ENCODE measurements around the gene UBAC1. TPM values are rescaled to one million over a fixed set of nuclear protein-coding genes. Genes with fewer than 3 reads are reported as not detected.

The UBAC1 gene
- total RNA-seq, 6 experiments from 2014 or later: 15.2 to 27.0 (median 16.5) TPM

GRCh38 chr9:135993409-135993742 is 32.2 kb upstream of the UBAC1 start:
- intact Hi-C loops (cut with DNase I): no loop called here
- no peak for ATAC-seq
- H3K4me1 ChIP-seq: peaks cover 0 to 43% (median 17%) of the 10 kb centered on the region in 4 donors

GRCh38 chr9:135992486-135993408 is 31.6 kb upstream of the UBAC1 start:
- H3K4me3 ChIP-seq: peak overlapping the region; percentile 17 to 35 (median 21)
- WGBS (ENCODE audit: insufficient coverage, low coverage, low lambda C conversion rate, missing lambda C conversion rate): 0% methylated on average over 5 of the region's 32 CpGs
- H3K36me3 ChIP-seq: no peaks in the 10 kb centered on the region
- ATAC-seq (peak; percentile 64 to 70 (median 66)), DNase-seq (peak; percentile 85 to 89 (median 87))
- peaks cover 0 to 43% (median 17%) of the 10 kb centered on the region in 4 donors for H3K4me1 ChIP-seq
- H3K27me3 ChIP-seq: no peaks in the 10 kb centered on the region
- H3K27ac ChIP-seq: peak overlapping the region; percentile 72 to 97 (median 91)
- TF ChIP-seq CTCF (IDR thresholded peaks at IDR 0.05) (no peak), POLR2A (IDR thresholded peaks at IDR 0.05) (peak; percentile 61)
- H3K9me3 ChIP-seq: no peaks in the 10 kb centered on the region
- intact Hi-C loops (cut with DNase I): no loop called here

More at GRCh38 chr9:135993409-135993742, 32.2 kb upstream of the UBAC1 start:
- no peak for TF ChIP-seq CTCF (IDR thresholded peaks at IDR 0.05)
- TF ChIP-seq POLR2A (IDR thresholded peaks at IDR 0.05): no peak
- H3K9me3 ChIP-seq: no peaks in the 10 kb centered on the region
- DNase-seq: no peak
- H3K27me3 ChIP-seq: no peaks in the 10 kb centered on the region
- peak overlapping the region in 2 of 3 donors; percentile 21 to 35 for H3K4me3 ChIP-seq
- 58% methylated on average over 8 of the region's 13 CpGs for WGBS (ENCODE audit: insufficient coverage, low coverage, low lambda C conversion rate, missing lambda C conversion rate)
- peak overlapping the region; percentile 72 to 97 (median 91) for H3K27ac ChIP-seq
- H3K36me3 ChIP-seq: no peaks in the 10 kb centered on the region

GRCh38 chr9:135991771-135992170 is 30.6 kb upstream of the UBAC1 start:
- Histone ChIP-seq H3K27ac (peak overlapping the region; percentile 72 to 97 (median 91)), H3K9me3 (no peaks in the 10 kb centered on the region), H3K27me3 (no peaks in the 10 kb centered on the region), H3K4me3 (no peak overlapping the region), H3K36me3 (no peaks in the 10 kb centered on the region), H3K4me1 (peaks cover 0 to 43% (median 17%) of the 10 kb centered on the region in 4 donors)
- no peak for DNase-seq
- intact Hi-C loops (cut with DNase I): no loop called here
- WGBS (ENCODE audit: insufficient coverage, low coverage, low lambda C conversion rate, missing lambda C conversion rate): 83% methylated on average over 14 of the region's 18 CpGs
- no peak for ATAC-seq
- TF ChIP-seq CTCF (IDR thresholded peaks at IDR 0.05) (no peak), POLR2A (IDR thresholded peaks at IDR 0.05) (no peak)

GRCh38 chr9:135990468-135991429 is 29.6 kb upstream of the UBAC1 start:
- WGBS (ENCODE audit: insufficient coverage, low coverage, low lambda C conversion rate, missing lambda C conversion rate): 28% methylated on average over 8 of the region's 21 CpGs
- Histone ChIP-seq H3K36me3 (no peaks in the 10 kb centered on the region), H3K9me3 (no peaks in the 10 kb centered on the region), H3K4me3 (no peak overlapping the region), H3K4me1 (peaks cover 0 to 41% (median 17%) of the 10 kb centered on the region in 4 donors), H3K27ac (peak overlapping the region in 2 of 3 donors; percentile 8 to 91), H3K27me3 (no peaks in the 10 kb centered on the region)
- TF ChIP-seq POLR2A (IDR thresholded peaks at IDR 0.05) (no peak), CTCF (IDR thresholded peaks at IDR 0.05) (no peak)
- intact Hi-C loops (cut with DNase I): no loop called here
- ATAC-seq (peak in 3 of 4 donors; percentile 19 to 33 (median 19)), DNase-seq (peak in 2 of 3 donors; percentile 66 to 70)
